Measurements from ENCODE around the gene ZFHX2.
A peak's percentile ranks its signal among the peaks of the same experiment; 100 is the strongest.

The ZFHX2 gene

GRCh38 chr14:23564181-23564812 is 12.7 kb upstream of the ZFHX2 start:
- peaks cover 19% of the 10 kb centered on the region for H3K4me1 ChIP-seq (ENCODE audit: control insufficient read depth, insufficient read depth, low read length)
- no peak overlapping the region for H3K4me2 ChIP-seq (ENCODE audit: low read length)
- H3K36me3 ChIP-seq (ENCODE audit: insufficient read depth, low read length): peaks cover 7% of the 10 kb centered on the region
- no peaks in the 10 kb centered on the region for H3K27me3 ChIP-seq (ENCODE audit: control insufficient read depth, insufficient read depth, low read length)
- no peaks in the 10 kb centered on the region for H3K9me3 ChIP-seq (replicated peaks; ENCODE audit: low read length)
- no peak overlapping the region for H3K4me3 ChIP-seq (ENCODE audit: low read length)
- H3K9ac ChIP-seq (ENCODE audit: low read depth, low read length): no peak overlapping the region

- Histone ChIP-seq H3K9me3 (replicated peaks; ENCODE audit: low read length) (no peaks in the 10 kb centered on the region), H3K4me1 (ENCODE audit: control insufficient read depth, insufficient read depth, low read length) (peaks cover 19% of the 10 kb centered on the region), H3K36me3 (ENCODE audit: insufficient read depth, low read length) (peaks cover 7% of the 10 kb centered on the region), H3K4me3 (ENCODE audit: low read length) (no peak overlapping the region), H3K9ac (ENCODE audit: low read depth, low read length) (no peak overlapping the region), H3K4me2 (ENCODE audit: low read length) (no peak overlapping the region), H3K27me3 (ENCODE audit: control insufficient read depth, insufficient read depth, low read length) (no peaks in the 10 kb centered on the region)
Observed at GRCh38 chr14:23563473-23564180, 12.1 kb upstream of the ZFHX2 start.

- Histone ChIP-seq H3K27me3 (ENCODE audit: control insufficient read depth, insufficient read depth, low read length) (no peaks in the 10 kb centered on the region), H3K4me3 (ENCODE audit: low read length) (no peak overlapping the region), H3K4me2 (ENCODE audit: low read length) (no peak overlapping the region), H3K9ac (ENCODE audit: low read depth, low read length) (no peak overlapping the region), H3K36me3 (ENCODE audit: insufficient read depth, low read length) (peaks cover 7% of the 10 kb centered on the region), H3K4me1 (ENCODE audit: control insufficient read depth, insufficient read depth, low read length) (peaks cover 19% of the 10 kb centered on the region), H3K9me3 (replicated peaks; ENCODE audit: low read length) (no peaks in the 10 kb centered on the region)
Observed at GRCh38 chr14:23562822-23563472, 11.4 kb upstream of the ZFHX2 start.

GRCh38 chr14:23561873-23562821 is 10.6 kb upstream of the ZFHX2 start:
- no peaks in the 10 kb centered on the region for H3K27me3 ChIP-seq (ENCODE audit: control insufficient read depth, insufficient read depth, low read length)
- H3K4me2 ChIP-seq (ENCODE audit: low read length): no peak overlapping the region
- no peaks in the 10 kb centered on the region for H3K9me3 ChIP-seq (replicated peaks; ENCODE audit: low read length)
- H3K4me1 ChIP-seq (ENCODE audit: control insufficient read depth, insufficient read depth, low read length): peaks cover 20% of the 10 kb centered on the region
- H3K9ac ChIP-seq (ENCODE audit: low read depth, low read length): no peak overlapping the region
- H3K4me3 ChIP-seq (ENCODE audit: low read length): no peak overlapping the region
- peaks cover 7% of the 10 kb centered on the region for H3K36me3 ChIP-seq (ENCODE audit: insufficient read depth, low read length)

GRCh38 chr14:23561259-23561658 is 9.7 kb upstream of the ZFHX2 start:
- H3K4me1 ChIP-seq (ENCODE audit: control insufficient read depth, insufficient read depth, low read length): peaks cover 19% of the 10 kb centered on the region
- H3K9ac ChIP-seq (ENCODE audit: low read depth, low read length): no peak overlapping the region
- no peak overlapping the region for H3K4me3 ChIP-seq (ENCODE audit: low read length)
- no peak overlapping the region for H3K4me2 ChIP-seq (ENCODE audit: low read length)
- H3K27me3 ChIP-seq (ENCODE audit: control insufficient read depth, insufficient read depth, low read length): no peaks in the 10 kb centered on the region
- H3K36me3 ChIP-seq (ENCODE audit: insufficient read depth, low read length): peaks cover 7% of the 10 kb centered on the region
- no peaks in the 10 kb centered on the region for H3K9me3 ChIP-seq (replicated peaks; ENCODE audit: low read length)

- Histone ChIP-seq H3K4me1 (ENCODE audit: control insufficient read depth, insufficient read depth, low read length) (peaks cover 19% of the 10 kb centered on the region), H3K4me2 (ENCODE audit: low read length) (no peak overlapping the region), H3K36me3 (ENCODE audit: insufficient read depth, low read length) (peaks cover 7% of the 10 kb centered on the region), H3K9ac (ENCODE audit: low read depth, low read length) (no peak overlapping the region), H3K9me3 (replicated peaks; ENCODE audit: low read length) (no peaks in the 10 kb centered on the region), H3K27me3 (ENCODE audit: control insufficient read depth, insufficient read depth, low read length) (no peaks in the 10 kb centered on the region), H3K4me3 (ENCODE audit: low read length) (no peak overlapping the region)
Observed at GRCh38 chr14:23559926-23560520, 8.5 kb upstream of the ZFHX2 start.

- no peak overlapping the region for H3K4me2 ChIP-seq (ENCODE audit: low read length)
- H3K9me3 ChIP-seq (replicated peaks; ENCODE audit: low read length): no peaks in the 10 kb centered on the region
- H3K9ac ChIP-seq (ENCODE audit: low read depth, low read length): no peak overlapping the region
- no peaks in the 10 kb centered on the region for H3K27me3 ChIP-seq (ENCODE audit: control insufficient read depth, insufficient read depth, low read length)
- H3K4me3 ChIP-seq (ENCODE audit: low read length): no peak overlapping the region
- H3K4me1 ChIP-seq (ENCODE audit: control insufficient read depth, insufficient read depth, low read length): peaks cover 19% of the 10 kb centered on the region
- H3K36me3 ChIP-seq (ENCODE audit: insufficient read depth, low read length): peaks cover 7% of the 10 kb centered on the region
Observed at GRCh38 chr14:23559010-23559925, 7.7 kb upstream of the ZFHX2 start.

GRCh38 chr14:23558346-23559009 is 6.9 kb upstream of the ZFHX2 start:
- Histone ChIP-seq H3K27me3 (ENCODE audit: control insufficient read depth, insufficient read depth, low read length) (no peaks in the 10 kb centered on the region), H3K4me1 (ENCODE audit: control insufficient read depth, insufficient read depth, low read length) (peaks cover 19% of the 10 kb centered on the region), H3K9ac (ENCODE audit: low read depth, low read length) (no peak overlapping the region), H3K4me3 (ENCODE audit: low read length) (no peak overlapping the region), H3K36me3 (ENCODE audit: insufficient read depth, low read length) (peaks cover 7% of the 10 kb centered on the region), H3K4me2 (ENCODE audit: low read length) (no peak overlapping the region), H3K9me3 (replicated peaks; ENCODE audit: low read length) (no peaks in the 10 kb centered on the region)

- H3K27me3 ChIP-seq (ENCODE audit: control insufficient read depth, insufficient read depth, low read length): no peaks in the 10 kb centered on the region
- H3K9me3 ChIP-seq (replicated peaks; ENCODE audit: low read length): no peaks in the 10 kb centered on the region
- H3K9ac ChIP-seq (ENCODE audit: low read depth, low read length): no peak overlapping the region
- H3K4me1 ChIP-seq (ENCODE audit: control insufficient read depth, insufficient read depth, low read length): peaks cover 19% of the 10 kb centered on the region
- H3K4me2 ChIP-seq (ENCODE audit: low read length): peak overlapping the region; percentile 94
- H3K4me3 ChIP-seq (ENCODE audit: low read length): no peak overlapping the region
- peaks cover 7% of the 10 kb centered on the region for H3K36me3 ChIP-seq (ENCODE audit: insufficient read depth, low read length)
Observed at GRCh38 chr14:23557946-23558345, 6.4 kb upstream of the ZFHX2 start.

GRCh38 chr14:23557521-23557920 is 6.0 kb upstream of the ZFHX2 start:
- H3K36me3 ChIP-seq (ENCODE audit: insufficient read depth, low read length): peaks cover 7% of the 10 kb centered on the region
- H3K9ac ChIP-seq (ENCODE audit: low read depth, low read length): peak overlapping the region; percentile 89
- no peaks in the 10 kb centered on the region for H3K9me3 ChIP-seq (replicated peaks; ENCODE audit: low read length)
- peaks cover 19% of the 10 kb centered on the region for H3K4me1 ChIP-seq (ENCODE audit: control insufficient read depth, insufficient read depth, low read length)
- H3K4me2 ChIP-seq (ENCODE audit: low read length): peak overlapping the region; percentile 94
- no peaks in the 10 kb centered on the region for H3K27me3 ChIP-seq (ENCODE audit: control insufficient read depth, insufficient read depth, low read length)
- no peak overlapping the region for H3K4me3 ChIP-seq (ENCODE audit: low read length)

Data from skeletal muscle satellite cell (primary cell).